ENCODE results near the gene ANKRD33B.
A peak's percentile ranks its signal among the peaks of the same experiment; 100 is the strongest.
"Not testable (repeated sequence)": the region's sequence is repeated elsewhere in the genome, so short reads cannot be mapped to it uniquely, and the experiment has no call there.

The ANKRD33B gene

DNA sequence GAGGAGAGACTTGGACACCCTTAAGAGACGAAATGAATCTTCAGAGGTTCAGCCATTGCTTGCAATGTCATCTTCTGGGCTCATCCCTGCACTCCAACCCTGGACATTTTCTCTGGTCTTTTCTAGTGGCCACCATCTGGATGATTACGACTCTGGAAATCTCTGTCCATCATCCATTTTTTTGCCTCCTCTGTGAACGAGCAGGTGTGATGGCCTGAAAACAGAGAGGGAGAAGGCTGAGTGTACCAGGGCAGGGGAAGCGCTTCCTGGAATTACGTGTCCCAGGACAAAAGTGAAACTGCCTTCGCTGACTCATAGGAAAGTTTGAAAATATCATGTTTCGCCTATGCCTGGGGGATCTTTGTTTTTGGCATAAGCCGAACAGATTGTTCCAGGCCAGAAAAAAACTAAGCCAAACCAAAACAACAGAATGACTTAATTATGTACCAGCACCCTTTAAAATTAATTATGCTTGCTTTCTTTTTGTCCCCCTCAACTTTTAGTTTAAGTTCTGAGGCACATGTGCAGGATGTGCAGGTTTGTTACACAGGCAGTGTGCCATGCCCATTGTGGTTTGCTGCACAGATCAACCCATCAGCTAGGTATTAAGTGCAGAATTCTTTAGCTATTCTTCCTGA lies 31.9 kb downstream of the ANKRD33B start:
- H3K4me3 Mint-ChIP-seq, result peak overlapping the region; percentile 1
- peaks cover 7% of the 10 kb centered on the region for H3K27me3 Mint-ChIP-seq
- peaks cover 3% of the 10 kb centered on the region for H3K9me3 Mint-ChIP-seq
- peak; percentile 35 for DNase-seq
- CTCF ChIA-PET, result interaction anchor here (1.5 kb wide), 1 partner anchor 10 kb away, joined by 3 read pairs; no protein-coding TSS in a partner anchor
- no peaks in the 10 kb centered on the region for H3K36me3 Mint-ChIP-seq
- H3K4me1 Mint-ChIP-seq, result peaks cover 35% of the 10 kb centered on the region
- H3K27ac Mint-ChIP-seq, result peak overlapping the region; percentile 38

DNA sequence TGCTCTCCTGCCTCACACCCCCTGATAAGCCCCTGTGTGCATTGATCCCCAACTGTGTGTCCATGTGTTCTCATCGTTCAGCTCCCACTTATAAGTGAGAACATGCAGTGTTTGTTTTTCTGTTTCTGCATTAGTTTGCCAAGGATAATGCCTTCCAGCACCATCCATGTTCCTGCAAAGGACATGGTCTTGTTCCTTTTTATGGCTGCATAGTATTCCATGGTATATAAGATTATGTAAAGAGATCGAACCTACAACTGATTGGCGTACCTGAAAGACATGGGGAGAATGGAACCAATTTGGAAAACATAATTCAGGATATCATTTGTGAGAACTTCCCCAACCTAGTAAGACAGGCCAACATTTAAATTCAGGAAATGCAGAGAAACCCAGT lies 32.4 kb downstream of the ANKRD33B start:
- H3K4me3 Mint-ChIP-seq, result peak overlapping the region; percentile 1
- CTCF ChIA-PET, result no interaction called here
- H3K27ac Mint-ChIP-seq, result no peak overlapping the region
- DNase-seq, result no peak
- peaks cover 3% of the 10 kb centered on the region for H3K9me3 Mint-ChIP-seq
- H3K36me3 Mint-ChIP-seq, result no peaks in the 10 kb centered on the region
- peaks cover 41% of the 10 kb centered on the region for H3K4me1 Mint-ChIP-seq
- H3K27me3 Mint-ChIP-seq, result peaks cover 7% of the 10 kb centered on the region

DNA sequence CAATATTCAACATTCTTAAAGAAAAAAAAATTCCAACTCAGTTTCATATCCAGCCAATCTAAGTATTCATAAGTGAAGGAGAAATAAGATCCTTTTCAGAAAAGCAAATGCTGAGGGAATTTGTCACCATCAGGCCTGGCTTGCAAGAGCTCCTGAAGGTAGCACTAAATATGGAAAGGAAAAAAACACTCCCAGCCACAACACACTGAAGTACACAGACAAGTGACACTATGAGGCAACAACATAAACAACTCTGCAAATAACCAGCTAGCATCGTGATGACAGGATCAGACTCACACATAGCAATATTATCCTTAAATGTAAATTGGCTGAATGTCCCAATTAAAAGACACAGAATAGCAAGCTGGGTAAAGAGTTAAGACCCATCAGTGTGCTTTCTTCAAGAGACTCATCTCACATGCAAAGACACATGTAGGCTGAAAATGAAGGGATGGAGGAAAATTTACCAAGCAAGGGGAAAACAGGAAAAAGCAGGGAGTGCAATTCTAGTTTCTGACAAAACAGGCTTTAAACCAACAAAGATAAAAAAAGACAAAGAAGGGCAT lies 33.1 kb downstream of the ANKRD33B start:
- Mint-ChIP-seq H3K27ac (no peak overlapping the region), H3K27me3 (peaks cover 7% of the 10 kb centered on the region), H3K4me3 (no peak overlapping the region), H3K36me3 (no peaks in the 10 kb centered on the region), H3K9me3 (peaks cover 3% of the 10 kb centered on the region), H3K4me1 (peaks cover 45% of the 10 kb centered on the region)
- DNase-seq, result no peak
- CTCF ChIA-PET, result interaction anchor here (1.0 kb wide), 1 partner anchor 21 kb away, joined by 3 read pairs; no protein-coding TSS in a partner anchor

GRCh38 chr5:10599113-10599512 lies 35.2 kb downstream of the ANKRD33B start:
- H3K9me3 Mint-ChIP-seq, result peaks cover 3% of the 10 kb centered on the region
- no peaks in the 10 kb centered on the region for H3K36me3 Mint-ChIP-seq
- no peak overlapping the region for H3K4me3 Mint-ChIP-seq
- CTCF ChIA-PET, result no interaction called here
- H3K4me1 Mint-ChIP-seq, result peaks cover 45% of the 10 kb centered on the region
- no peak overlapping the region for H3K27ac Mint-ChIP-seq
- H3K27me3 Mint-ChIP-seq, result no peaks in the 10 kb centered on the region
- DNase-seq, result no peak

- Mint-ChIP-seq H3K27ac (no peak overlapping the region), H3K4me1 (peaks cover 42% of the 10 kb centered on the region), H3K27me3 (no peaks in the 10 kb centered on the region), H3K9me3 (peaks cover 3% of the 10 kb centered on the region), H3K36me3 (no peaks in the 10 kb centered on the region), H3K4me3 (no peak overlapping the region)
- CTCF ChIA-PET, result no interaction called here
- DNase-seq, result no peak
These were observed 36.0 kb downstream of the ANKRD33B start for GRCh38 chr5:10599862-10600284.

GRCh38 chr5:10600626-10601245 lies 36.9 kb downstream of the ANKRD33B start:
- Mint-ChIP-seq H3K9me3 (peaks cover 3% of the 10 kb centered on the region), H3K36me3 (no peaks in the 10 kb centered on the region), H3K4me3 (no peak overlapping the region), H3K27ac (no peak overlapping the region), H3K4me1 (peaks cover 34% of the 10 kb centered on the region), H3K27me3 (no peaks in the 10 kb centered on the region)
- CTCF ChIA-PET, result interaction anchor here (1.2 kb wide), 1 partner anchor 27 kb away, joined by 4 read pairs; no protein-coding TSS in a partner anchor
- DNase-seq, result no peak

GRCh38 chr5:10601246-10602030 lies 37.6 kb downstream of the ANKRD33B start:
- Mint-ChIP-seq H3K27ac (no peak overlapping the region), H3K27me3 (no peaks in the 10 kb centered on the region), H3K9me3 (peaks cover under 1% of the 10 kb centered on the region), H3K4me3 (no peak overlapping the region), H3K36me3 (no peaks in the 10 kb centered on the region), H3K4me1 (peaks cover 30% of the 10 kb centered on the region)
- CTCF ChIA-PET, result interaction anchor here (1.2 kb wide), 1 partner anchor 27 kb away, joined by 4 read pairs; no protein-coding TSS in a partner anchor
- no peak for DNase-seq

DNA sequence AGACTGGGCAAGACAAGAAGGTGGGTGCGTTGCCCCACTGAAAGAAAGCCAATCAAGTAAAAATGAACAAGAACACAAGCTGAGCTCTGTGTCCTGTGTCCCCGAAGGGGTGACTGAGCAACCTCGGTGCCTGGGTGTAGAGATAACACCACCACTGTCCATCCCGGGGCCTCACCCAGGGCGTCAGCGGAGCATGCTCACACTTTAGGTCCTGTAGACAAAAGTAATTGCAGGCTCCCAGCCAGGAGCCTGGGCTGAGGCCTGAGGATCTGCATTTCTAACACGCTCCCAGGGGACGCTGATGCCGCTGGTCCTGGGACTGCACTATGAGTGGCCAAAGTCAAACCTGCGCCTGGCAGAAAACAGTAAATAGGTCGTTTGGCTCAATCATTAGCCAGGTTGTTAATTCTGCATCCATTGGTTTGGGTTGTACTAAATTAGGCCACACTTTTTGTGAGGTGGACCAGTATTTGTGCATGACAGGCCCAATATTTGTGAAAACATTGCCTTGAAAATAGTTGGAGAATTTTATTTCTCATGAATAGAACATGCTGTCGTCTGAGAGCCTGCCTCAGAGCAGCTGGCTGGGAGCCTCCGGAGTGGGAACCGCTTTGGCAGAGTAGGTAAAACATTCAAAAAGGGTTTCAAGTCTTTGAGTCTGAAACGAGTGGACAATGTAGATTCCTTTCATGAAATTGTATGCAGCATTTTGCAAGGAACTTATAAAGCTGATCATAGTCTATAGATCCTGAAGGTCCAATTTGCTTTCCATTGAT lies 38.3 kb downstream of the ANKRD33B start:
- Mint-ChIP-seq H3K27me3 (no peaks in the 10 kb centered on the region), H3K27ac (no peak overlapping the region), H3K4me3 (no peak overlapping the region), H3K9me3 (no peaks in the 10 kb centered on the region), H3K36me3 (no peaks in the 10 kb centered on the region), H3K4me1 (peaks cover 29% of the 10 kb centered on the region)
- CTCF ChIA-PET, result interaction anchor here (0.7 to 1.6 kb wide), 3 partner anchors 26 to 94 kb away, joined by 3 to 6 read pairs (median 3); no protein-coding TSS in a partner anchor
- no peak for DNase-seq

- Mint-ChIP-seq H3K4me3 (no peak overlapping the region), H3K36me3 (no peaks in the 10 kb centered on the region), H3K27ac (no peak overlapping the region)
These were observed 41.1 kb downstream of the ANKRD33B start for GRCh38 chr5:10604975-10605374.

DNA sequence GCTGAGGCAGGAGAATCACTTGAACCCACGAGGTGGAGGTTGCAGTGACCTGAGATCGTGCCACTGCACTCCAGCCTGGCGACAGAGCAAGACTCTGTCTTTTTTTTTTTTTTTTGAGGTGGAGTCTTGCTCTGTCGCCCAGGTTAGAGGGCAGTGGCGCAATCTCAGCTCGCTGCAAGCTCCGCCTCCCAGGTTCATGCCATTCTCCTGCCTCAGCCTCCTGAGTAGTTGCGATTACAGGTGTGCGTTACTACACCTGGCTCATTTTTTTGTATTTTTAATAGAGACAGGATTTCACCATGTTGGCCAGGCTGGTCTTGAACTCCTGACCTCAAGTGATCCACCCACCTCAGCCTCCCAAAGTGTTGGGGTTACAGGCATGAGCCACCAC lies 42.8 kb downstream of the ANKRD33B start:
- not testable (repeated sequence) for H3K27ac Mint-ChIP-seq, DNase-seq, H3K36me3 Mint-ChIP-seq, H3K4me3 Mint-ChIP-seq, H3K9me3 Mint-ChIP-seq, H3K27me3 Mint-ChIP-seq
- CTCF ChIA-PET, result interaction anchor here (1.3 to 1.4 kb wide), 2 partner anchors 12 to 28 kb away, joined by 3 to 4 read pairs; no protein-coding TSS in a partner anchor
- peaks cover 17% of the 10 kb centered on the region for H3K4me1 Mint-ChIP-seq

More at GRCh38 chr5:10604975-10605374, 41.1 kb downstream of the ANKRD33B start:
- CTCF ChIA-PET, result interaction anchor here (1.7 kb wide), 1 partner anchor 15 kb away, joined by 3 read pairs; no protein-coding TSS in a partner anchor
- Mint-ChIP-seq H3K27me3 (no peaks in the 10 kb centered on the region), H3K4me1 (peaks cover 33% of the 10 kb centered on the region), H3K9me3 (no peaks in the 10 kb centered on the region)
- DNase-seq, result no peak

DNA sequence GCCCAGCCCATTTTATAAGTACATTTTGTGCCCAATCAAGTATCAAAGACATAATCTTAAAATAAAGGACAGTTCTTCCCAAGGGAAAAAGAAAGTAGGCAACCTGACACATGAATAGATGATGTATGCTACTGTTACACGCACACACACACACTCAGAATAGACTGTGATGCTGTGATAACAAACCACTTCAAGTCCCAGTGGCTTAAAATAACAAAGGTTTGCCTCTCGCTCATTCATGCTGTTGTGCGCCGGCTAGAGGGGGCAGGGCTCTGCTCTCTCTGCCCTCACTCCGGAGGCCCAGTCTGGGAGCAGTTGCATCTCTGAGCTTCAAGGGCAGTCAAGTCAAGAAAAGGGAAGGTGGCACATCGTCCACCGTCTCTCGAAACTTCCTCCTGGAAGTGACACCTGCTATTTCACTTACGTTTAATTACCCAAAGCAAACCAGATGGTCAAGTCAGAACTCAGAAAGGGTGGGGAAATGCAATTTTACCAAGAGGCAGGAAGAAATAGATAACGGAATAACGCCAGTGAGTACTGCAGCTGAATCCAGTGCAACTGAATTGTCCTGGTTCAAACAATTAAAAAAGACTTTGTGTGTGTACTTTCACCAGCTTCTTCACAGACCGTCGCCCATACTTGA lies 43.3 kb downstream of the ANKRD33B start:
- H3K4me3 Mint-ChIP-seq, result no peak overlapping the region
- H3K27me3 Mint-ChIP-seq, result no peaks in the 10 kb centered on the region
- no peaks in the 10 kb centered on the region for H3K36me3 Mint-ChIP-seq
- peaks cover 16% of the 10 kb centered on the region for H3K4me1 Mint-ChIP-seq
- no peaks in the 10 kb centered on the region for H3K9me3 Mint-ChIP-seq
- DNase-seq, result peak; percentile 26
- CTCF ChIA-PET, result interaction anchor here (0.7 to 1.9 kb wide), 8 partner anchors 13 to 323 kb away, joined by 3 to 14 read pairs (median 4); no protein-coding TSS in a partner anchor
- H3K27ac Mint-ChIP-seq, result peak overlapping the region; percentile 50

DNA sequence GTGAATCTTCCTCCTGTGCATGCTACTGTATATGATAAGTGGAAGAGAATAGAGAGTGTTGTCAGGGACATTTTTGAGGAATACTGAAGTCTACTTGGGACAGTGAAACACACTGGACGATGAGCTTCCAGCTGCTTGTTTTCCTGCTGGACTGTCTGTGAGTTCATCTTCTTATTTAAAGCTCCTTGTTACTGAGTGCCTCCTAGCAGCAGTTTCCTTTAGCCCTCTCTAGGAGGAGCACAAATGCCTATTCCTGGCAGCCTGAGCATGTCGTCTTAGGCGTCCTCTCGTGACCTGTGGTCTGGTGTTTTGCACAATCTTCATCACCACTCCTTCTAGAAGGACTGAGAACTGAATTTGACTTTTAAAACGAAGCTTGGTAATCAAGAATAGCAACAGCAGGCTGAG lies 43.8 kb downstream of the ANKRD33B start:
- Mint-ChIP-seq H3K27ac (no peak overlapping the region), H3K9me3 (no peaks in the 10 kb centered on the region), H3K36me3 (no peaks in the 10 kb centered on the region), H3K27me3 (no peaks in the 10 kb centered on the region), H3K4me1 (peaks cover 16% of the 10 kb centered on the region), H3K4me3 (no peak overlapping the region)
- no peak for DNase-seq
- CTCF ChIA-PET, result interaction anchor here (0.7 to 1.9 kb wide), 8 partner anchors 12 to 324 kb away, joined by 3 to 14 read pairs (median 4); no protein-coding TSS in a partner anchor

GRCh38 chr5:10608081-10608480 lies 44.2 kb downstream of the ANKRD33B start:
- H3K27me3 Mint-ChIP-seq, H3K4me3 Mint-ChIP-seq, H3K36me3 Mint-ChIP-seq, DNase-seq, H3K9me3 Mint-ChIP-seq, H3K27ac Mint-ChIP-seq: not testable (repeated sequence)
- CTCF ChIA-PET, result interaction anchor here (1.2 to 1.9 kb wide), 7 partner anchors 12 to 324 kb away, joined by 3 to 14 read pairs (median 4); no protein-coding TSS in a partner anchor
- peaks cover 16% of the 10 kb centered on the region for H3K4me1 Mint-ChIP-seq

Data from activated naive CD4-positive, alpha-beta T cell treated with anti-CD3 and anti-CD28 coated beads, Interleukin-2, amount 10 ng/mL, durations not matched to agents 7 days and 5 days (primary cell).